ELR (cell line): ENCODE results near the gene CIB4.
A peak's percentile ranks its signal among the peaks of the same experiment; 100 is the strongest.

Experiments
- DNase-seq: peaks from one replicate; pipeline ENCODE4 v3.0.0-alpha.2; 2015; ENCODE audit warnings: low read depth

The CIB4 gene

GRCh38 chr2:26581991-26582842 lies 58.9 kb downstream of the CIB4 start:
- no peak for DNase-seq

GRCh38 chr2:26581266-26581990 lies 59.7 kb downstream of the CIB4 start:
- DNase-seq = no peak

- DNase-seq = no peak
These were observed 60.4 kb downstream of the CIB4 start for GRCh38 chr2:26580751-26581150.

GRCh38 chr2:26580151-26580550 lies 61.0 kb downstream of the CIB4 start:
- DNase-seq = no peak

- DNase-seq = no peak
These were observed 61.5 kb downstream of the CIB4 start for GRCh38 chr2:26579723-26580040.

- DNase-seq = no peak
These were observed 62.0 kb downstream of the CIB4 start for GRCh38 chr2:26579025-26579722.

GRCh38 chr2:26578581-26578980 lies 62.6 kb downstream of the CIB4 start:
- no peak for DNase-seq

GRCh38 chr2:26578113-26578458 lies 63.1 kb downstream of the CIB4 start:
- no peak for DNase-seq

GRCh38 chr2:26577442-26578112 lies 63.6 kb downstream of the CIB4 start:
- peak; percentile 70 for DNase-seq

GRCh38 chr2:26576565-26577441 lies 64.4 kb downstream of the CIB4 start:
- DNase-seq = no peak

GRCh38 chr2:26575836-26576564 lies 65.2 kb downstream of the CIB4 start:
- DNase-seq = no peak

- no peak for DNase-seq
These were observed 66.1 kb downstream of the CIB4 start for GRCh38 chr2:26574900-26575560.

- no peak for DNase-seq
These were observed 66.9 kb downstream of the CIB4 start for GRCh38 chr2:26574066-26574899.

- DNase-seq = no peak
These were observed 67.8 kb downstream of the CIB4 start for GRCh38 chr2:26573241-26573925.

GRCh38 chr2:26572591-26572990 lies 68.6 kb downstream of the CIB4 start:
- DNase-seq = no peak

- no peak for DNase-seq
These were observed 69.8 kb downstream of the CIB4 start for GRCh38 chr2:26571316-26571715.

GRCh38 chr2:26570083-26570430 lies 71.1 kb downstream of the CIB4 start:
- DNase-seq = no peak

- DNase-seq = no peak
These were observed 71.7 kb downstream of the CIB4 start for GRCh38 chr2:26569216-26570082.
